ENCODE measurements around the gene CABP2. TPM values are rescaled to one million over a fixed set of nuclear protein-coding genes. Genes with fewer than 3 reads are reported as not detected.
A peak's percentile ranks its signal among the peaks of the same experiment; 100 is the strongest.
"Not testable (repeated sequence)": the region's sequence is repeated elsewhere in the genome, so short reads cannot be mapped to it uniquely, and the experiment has no call there.

CABP2 gene
- total RNA-seq, 6 experiments from 2014 or later = not detected

DNA sequence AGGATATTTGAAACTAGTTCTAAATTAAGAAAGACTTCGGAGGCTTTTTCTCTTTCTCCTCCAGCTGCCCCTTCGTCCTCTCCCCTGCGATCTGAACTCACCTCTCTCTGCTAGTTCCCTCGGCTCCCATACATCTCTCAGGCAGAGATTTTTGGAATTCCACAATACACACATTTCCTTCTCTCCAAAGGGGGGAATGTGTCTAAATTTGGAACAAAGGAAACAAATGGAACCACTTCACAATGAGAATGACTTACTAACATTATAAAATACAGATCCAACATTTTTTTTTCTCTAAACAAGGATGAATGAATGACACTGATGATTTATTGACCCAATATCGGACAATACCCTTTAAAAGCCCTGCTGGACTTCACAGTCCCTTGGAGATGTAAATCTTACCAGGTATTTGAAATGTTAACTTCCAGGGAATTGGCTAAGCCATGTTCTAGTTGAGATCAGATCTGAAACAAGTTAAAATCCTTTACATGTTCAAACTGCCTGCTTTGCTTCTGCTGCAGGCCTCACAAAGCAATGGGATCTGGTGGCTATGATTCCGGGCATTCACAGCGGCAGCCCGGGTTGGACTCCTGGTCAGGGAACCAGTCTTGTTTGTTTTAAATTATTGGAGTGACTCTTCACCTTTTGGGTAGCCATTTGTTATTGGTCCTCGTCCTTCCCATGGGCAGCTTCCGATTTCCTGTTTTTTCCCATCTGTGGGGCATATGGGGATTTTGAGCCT, 39.9 kb upstream of the CABP2 start:
- Mint-ChIP-seq H3K36me3 (ENCODE audit: low read depth) (no peaks in the 10 kb centered on the region), H3K4me3 (peak overlapping the region; percentile 64; the same call in 1 of the 2 replicates), H3K27ac (peak overlapping the region; percentile 59), H3K4me1 (ENCODE audit: low read depth) (peaks cover 32% of the 10 kb centered on the region), H3K27me3 (ENCODE audit: insufficient read depth) (peaks cover 6% of the 10 kb centered on the region), H3K9me3 (no peaks in the 10 kb centered on the region)
- DNase-seq = no peak
- TF ChIP-seq, protein P1, sequence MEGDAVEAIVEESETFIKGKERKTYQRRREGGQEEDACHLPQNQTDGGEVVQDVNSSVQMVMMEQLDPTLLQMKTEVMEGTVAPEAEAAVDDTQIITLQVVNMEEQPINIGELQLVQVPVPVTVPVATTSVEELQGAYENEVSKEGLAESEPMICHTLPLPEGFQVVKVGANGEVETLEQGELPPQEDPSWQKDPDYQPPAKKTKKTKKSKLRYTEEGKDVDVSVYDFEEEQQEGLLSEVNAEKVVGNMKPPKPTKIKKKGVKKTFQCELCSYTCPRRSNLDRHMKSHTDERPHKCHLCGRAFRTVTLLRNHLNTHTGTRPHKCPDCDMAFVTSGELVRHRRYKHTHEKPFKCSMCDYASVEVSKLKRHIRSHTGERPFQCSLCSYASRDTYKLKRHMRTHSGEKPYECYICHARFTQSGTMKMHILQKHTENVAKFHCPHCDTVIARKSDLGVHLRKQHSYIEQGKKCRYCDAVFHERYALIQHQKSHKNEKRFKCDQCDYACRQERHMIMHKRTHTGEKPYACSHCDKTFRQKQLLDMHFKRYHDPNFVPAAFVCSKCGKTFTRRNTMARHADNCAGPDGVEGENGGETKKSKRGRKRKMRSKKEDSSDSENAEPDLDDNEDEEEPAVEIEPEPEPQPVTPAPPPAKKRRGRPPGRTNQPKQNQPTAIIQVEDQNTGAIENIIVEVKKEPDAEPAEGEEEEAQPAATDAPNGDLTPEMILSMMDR (IDR thresholded peaks at IDR 0.05) = no peak

DNA sequence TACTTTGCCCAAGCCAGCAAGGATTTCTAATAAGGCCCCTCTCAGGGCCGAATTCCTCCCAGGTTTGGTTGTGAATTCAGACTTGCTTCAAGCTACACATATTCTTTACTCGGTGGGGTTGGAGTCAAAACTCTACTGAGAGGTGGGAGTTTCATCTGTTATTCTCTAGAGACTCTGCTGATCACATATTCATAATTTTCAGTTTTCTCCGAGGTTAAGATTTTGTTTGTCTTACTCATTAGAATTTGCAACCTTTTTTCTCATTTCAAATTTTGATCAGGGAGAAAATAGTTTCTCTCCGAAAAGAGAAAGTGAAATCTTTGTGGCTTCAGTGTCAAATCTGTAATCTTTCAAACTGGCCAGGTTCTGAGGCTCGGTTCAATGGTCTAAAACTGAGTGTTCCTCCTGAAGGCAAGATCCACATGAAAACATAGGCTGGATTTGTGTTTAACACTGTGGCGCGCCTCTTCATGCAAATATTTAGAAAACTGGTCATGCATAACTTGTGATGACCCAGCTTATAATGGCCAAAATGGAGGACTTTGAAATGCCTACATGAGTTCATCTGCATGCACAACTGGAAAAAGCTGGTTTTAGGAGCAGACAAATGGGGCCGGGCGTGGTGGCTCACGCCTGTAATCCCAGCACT, 38.8 kb upstream of the CABP2 start:
- peaks cover 32% of the 10 kb centered on the region for H3K4me1 Mint-ChIP-seq (ENCODE audit: low read depth)
- H3K4me3 Mint-ChIP-seq = no peak overlapping the region; the same call in 1 of the 2 replicates
- TF ChIP-seq, protein P1 (IDR thresholded peaks at IDR 0.05) = no peak
- H3K36me3 Mint-ChIP-seq (ENCODE audit: low read depth) = no peaks in the 10 kb centered on the region
- no peaks in the 10 kb centered on the region for H3K9me3 Mint-ChIP-seq
- no peak for DNase-seq
- peaks cover 9% of the 10 kb centered on the region for H3K27me3 Mint-ChIP-seq (ENCODE audit: insufficient read depth)
- H3K27ac Mint-ChIP-seq = no peak overlapping the region

DNA sequence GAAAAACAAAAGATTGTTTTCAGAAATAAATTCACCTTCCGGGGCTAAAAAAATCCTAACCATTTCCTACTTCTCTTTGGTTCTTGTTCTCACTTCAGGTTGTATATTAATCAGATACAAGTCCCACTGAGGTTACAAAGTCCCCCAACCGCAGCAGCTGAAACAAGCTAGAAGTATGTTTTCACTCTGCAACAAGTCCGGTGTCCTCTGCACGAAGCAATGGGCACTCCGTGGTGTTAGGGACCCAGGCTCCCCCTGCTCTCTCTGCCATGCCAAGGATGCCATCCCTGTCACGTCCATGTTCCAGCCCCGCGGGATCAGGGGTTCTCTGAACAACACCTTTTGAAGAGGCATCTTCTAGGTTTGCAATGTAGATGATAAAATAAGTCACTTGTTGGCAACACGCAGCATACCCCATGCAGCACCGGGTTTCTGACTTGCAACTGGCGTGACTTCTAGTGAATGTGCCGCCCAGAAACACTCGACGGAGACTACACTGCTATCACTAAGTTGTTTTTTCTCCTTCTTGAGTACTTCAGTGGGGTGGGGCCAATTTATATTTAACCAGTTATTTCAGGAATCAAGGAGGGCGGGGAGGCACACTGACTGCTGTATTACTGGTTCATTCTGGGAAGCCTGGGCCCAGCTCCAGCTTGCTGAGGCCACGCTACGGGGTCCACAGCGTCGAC, 35.0 kb upstream of the CABP2 start:
- Mint-ChIP-seq H3K4me1 (ENCODE audit: low read depth) (peaks cover 19% of the 10 kb centered on the region), H3K27me3 (ENCODE audit: insufficient read depth) (peaks cover 12% of the 10 kb centered on the region), H3K36me3 (ENCODE audit: low read depth) (no peaks in the 10 kb centered on the region), H3K4me3 (no peak overlapping the region), H3K9me3 (no peaks in the 10 kb centered on the region), H3K27ac (no peak overlapping the region)
- DNase-seq = no peak
- TF ChIP-seq, protein P1 (IDR thresholded peaks at IDR 0.05) = no peak

DNA sequence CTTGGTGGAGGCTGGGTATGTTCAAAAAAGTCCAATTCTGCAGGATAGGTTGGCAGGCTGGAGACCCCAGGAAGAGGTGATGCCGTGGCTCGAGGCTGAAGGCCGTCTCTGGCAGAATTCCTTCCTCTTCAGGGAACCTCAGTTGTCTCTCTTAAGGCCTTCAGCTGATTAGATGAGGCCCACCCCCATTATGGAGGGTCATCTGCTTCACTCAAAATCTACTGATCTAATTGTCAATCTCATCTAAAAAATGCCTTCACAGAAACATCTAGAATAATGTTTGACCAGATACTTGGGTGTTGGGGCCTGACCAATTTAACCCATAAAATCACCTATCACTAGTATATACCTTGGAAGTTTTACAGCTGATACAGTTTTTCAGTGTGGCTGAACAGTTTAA, 33.0 kb upstream of the CABP2 start:
- Mint-ChIP-seq H3K9me3 (peaks cover 15% of the 10 kb centered on the region), H3K4me1 (ENCODE audit: low read depth) (peaks cover 5% of the 10 kb centered on the region; the same call in 1 of the 2 replicates), H3K36me3 (ENCODE audit: low read depth) (peaks cover 12% of the 10 kb centered on the region), H3K27ac (no peak overlapping the region), H3K4me3 (no peak overlapping the region), H3K27me3 (ENCODE audit: insufficient read depth) (peaks cover 14% of the 10 kb centered on the region)
- TF ChIP-seq, protein P1 (IDR thresholded peaks at IDR 0.05) = no peak
- DNase-seq = no peak

DNA sequence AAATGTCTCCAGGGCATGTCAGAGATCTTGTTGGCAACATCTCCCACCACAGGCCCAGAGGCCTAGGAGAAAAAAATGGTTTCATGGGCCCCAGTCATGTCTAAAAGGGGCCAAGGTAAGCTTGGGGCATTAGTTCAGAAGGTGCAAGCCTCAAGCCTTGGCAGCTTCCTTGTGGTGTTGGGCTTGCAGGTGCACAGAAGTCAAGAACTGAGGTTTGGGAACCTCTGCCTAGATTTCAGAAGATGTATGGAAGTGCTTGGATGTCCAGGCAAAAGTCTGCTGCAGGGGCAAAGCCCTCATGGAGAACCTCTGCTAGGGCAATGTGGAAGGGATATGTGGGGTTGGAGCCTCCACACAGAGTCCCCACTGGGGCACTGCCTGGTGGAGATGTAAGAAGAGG, 28.5 kb upstream of the CABP2 start:
- Mint-ChIP-seq H3K36me3 (ENCODE audit: low read depth) (peaks cover 18% of the 10 kb centered on the region), H3K27me3 (ENCODE audit: insufficient read depth) (peaks cover 11% of the 10 kb centered on the region), H3K9me3 (peaks cover 21% of the 10 kb centered on the region)
- DNase-seq; H3K4me3 Mint-ChIP-seq; H3K27ac Mint-ChIP-seq; H3K4me1 Mint-ChIP-seq (ENCODE audit: low read depth): not testable (repeated sequence)

DNA sequence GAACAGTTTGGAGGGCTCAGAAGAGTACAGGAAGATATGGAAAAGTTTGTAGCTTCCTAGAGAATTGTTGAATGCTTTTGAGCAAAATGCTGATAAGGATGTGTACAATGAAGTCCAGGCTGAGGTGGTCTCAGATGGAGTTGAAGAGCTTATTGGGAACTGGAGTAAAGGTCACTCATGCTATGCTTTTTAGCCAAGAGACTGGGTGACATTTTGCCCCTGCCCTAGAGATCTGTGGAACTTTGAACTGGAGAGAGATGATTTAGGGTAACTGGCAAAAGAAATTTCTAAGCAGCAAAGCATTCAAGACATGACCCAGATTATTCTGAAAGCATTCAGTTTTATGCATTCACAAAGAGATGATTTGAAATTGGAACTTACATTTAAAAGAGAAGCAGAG, 27.9 kb upstream of the CABP2 start:
- TF ChIP-seq, protein P1 (IDR thresholded peaks at IDR 0.05) = no peak
- Mint-ChIP-seq H3K36me3 (ENCODE audit: low read depth) (peaks cover 18% of the 10 kb centered on the region), H3K9me3 (peaks cover 21% of the 10 kb centered on the region), H3K4me1 (ENCODE audit: low read depth) (no peaks in the 10 kb centered on the region), H3K4me3 (no peak overlapping the region), H3K27ac (no peak overlapping the region), H3K27me3 (ENCODE audit: insufficient read depth) (peaks cover 12% of the 10 kb centered on the region)
- no peak for DNase-seq

Data from HFFc6 (cell line).